ENCODE results near the gene CLIC1. TPM values are rescaled to one million over a fixed set of nuclear protein-coding genes. Genes with fewer than 3 reads are reported as not detected.

The CLIC1 gene
- total and polyA plus RNA-seq, 7 donors, result 172 to 668 (median 251) TPM

DNA sequence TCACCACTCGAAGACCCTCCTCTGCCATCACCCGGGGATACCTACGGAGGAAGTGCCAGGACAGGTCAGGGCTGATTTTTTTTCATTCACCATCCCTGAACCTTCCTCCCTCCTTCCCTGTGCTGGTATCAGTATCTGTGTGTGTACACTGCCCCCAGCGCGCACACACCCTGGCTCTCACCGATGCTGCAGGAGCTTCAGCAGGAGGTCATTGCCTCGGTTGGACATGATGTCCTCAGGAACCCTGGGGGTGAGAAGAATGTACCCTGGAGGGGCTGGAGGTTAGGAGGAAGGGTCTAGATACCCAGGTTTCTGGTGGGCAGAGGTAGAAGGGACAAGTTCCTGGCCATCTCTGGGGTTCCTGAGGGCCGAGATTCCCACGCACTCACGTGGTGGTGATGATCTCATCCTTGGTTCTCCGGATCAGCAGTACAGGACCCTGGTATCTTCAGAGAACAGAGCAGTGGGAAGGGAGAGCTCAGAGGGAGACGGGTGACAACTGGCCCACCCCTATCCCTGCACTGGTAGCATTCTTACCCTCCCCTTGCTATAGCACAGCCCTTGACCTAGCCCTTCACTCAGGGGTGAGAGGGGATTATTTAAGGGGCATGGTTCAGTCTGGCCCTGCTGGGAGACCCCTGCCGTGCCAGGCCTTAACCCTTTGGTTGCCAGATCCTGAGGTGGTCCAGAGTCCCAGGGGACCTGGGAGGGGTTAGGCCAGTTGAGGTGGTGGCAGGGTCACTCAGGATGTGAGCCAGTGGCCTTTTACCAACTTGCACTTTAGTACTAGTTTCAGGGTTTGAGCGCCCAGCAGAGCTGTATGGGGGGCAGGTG, 48.3 kb downstream of the CLIC1 start:
- Histone ChIP-seq H3K27ac (no peak overlapping the region), H3K4me1 (peaks cover 0 to 3% (median 0%) of the 10 kb centered on the region in 4 donors), H3K27me3 (no peaks in the 10 kb centered on the region), H3K9me3 (no peaks in the 10 kb centered on the region), H3K36me3 (peaks cover 53 to 77% (median 66%) of the 10 kb centered on the region in 4 donors), H3K4me3 (no peak overlapping the region)
- WGBS, 2 donors, result 88 to 91% methylated on average over 14 of the region's 14 CpGs
- no peak for DNase-seq
- intact Hi-C loops (cut with DNase I), result no loop called here
- no peak for TF ChIP-seq POLR2A (IDR thresholded peaks at IDR 0.05)
- no peak for TF ChIP-seq EP300 (IDR thresholded peaks at IDR 0.05)
- TF ChIP-seq, protein P1, sequence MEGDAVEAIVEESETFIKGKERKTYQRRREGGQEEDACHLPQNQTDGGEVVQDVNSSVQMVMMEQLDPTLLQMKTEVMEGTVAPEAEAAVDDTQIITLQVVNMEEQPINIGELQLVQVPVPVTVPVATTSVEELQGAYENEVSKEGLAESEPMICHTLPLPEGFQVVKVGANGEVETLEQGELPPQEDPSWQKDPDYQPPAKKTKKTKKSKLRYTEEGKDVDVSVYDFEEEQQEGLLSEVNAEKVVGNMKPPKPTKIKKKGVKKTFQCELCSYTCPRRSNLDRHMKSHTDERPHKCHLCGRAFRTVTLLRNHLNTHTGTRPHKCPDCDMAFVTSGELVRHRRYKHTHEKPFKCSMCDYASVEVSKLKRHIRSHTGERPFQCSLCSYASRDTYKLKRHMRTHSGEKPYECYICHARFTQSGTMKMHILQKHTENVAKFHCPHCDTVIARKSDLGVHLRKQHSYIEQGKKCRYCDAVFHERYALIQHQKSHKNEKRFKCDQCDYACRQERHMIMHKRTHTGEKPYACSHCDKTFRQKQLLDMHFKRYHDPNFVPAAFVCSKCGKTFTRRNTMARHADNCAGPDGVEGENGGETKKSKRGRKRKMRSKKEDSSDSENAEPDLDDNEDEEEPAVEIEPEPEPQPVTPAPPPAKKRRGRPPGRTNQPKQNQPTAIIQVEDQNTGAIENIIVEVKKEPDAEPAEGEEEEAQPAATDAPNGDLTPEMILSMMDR (IDR thresholded peaks at IDR 0.05), result no peak
- TF ChIP-seq POLR2AphosphoS5 (IDR thresholded peaks at IDR 0.05), result no peak

DNA sequence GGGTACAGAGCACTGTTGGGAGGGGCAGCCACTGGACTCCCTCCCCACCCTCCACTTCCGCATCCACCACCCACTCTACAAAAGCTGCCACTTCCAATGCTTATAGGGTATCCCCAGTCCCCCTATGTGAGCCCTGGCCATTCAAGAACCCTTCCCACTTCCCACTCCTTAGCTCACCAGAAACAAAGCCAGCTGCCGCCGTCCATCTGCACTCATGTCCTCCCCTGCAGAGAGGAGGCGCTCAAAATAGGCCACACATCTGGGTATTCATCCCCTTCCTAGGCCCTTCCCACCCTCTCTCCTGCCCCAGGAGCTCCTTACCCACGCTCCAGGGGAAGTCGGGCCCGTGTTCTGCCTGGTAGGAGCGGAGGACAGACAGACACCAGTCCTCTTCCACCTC, 49.0 kb downstream of the CLIC1 start:
- TF ChIP-seq POLR2A (IDR thresholded peaks at IDR 0.05) (no peak), EP300 (IDR thresholded peaks at IDR 0.05) (no peak), POLR2AphosphoS5 (IDR thresholded peaks at IDR 0.05) (no peak)
- TF ChIP-seq, protein P1 (IDR thresholded peaks at IDR 0.05), result no peak
- H3K36me3 ChIP-seq, result peaks cover 49 to 69% (median 60%) of the 10 kb centered on the region in 4 donors
- 87 to 93% methylated on average over 8 of the region's 8 CpGs for WGBS, 2 donors
- H3K27ac ChIP-seq, result no peak overlapping the region
- H3K9me3 ChIP-seq, result no peaks in the 10 kb centered on the region
- intact Hi-C loops (cut with DNase I), result no loop called here
- no peaks in the 10 kb centered on the region for H3K27me3 ChIP-seq
- H3K4me1 ChIP-seq, result peaks cover 0 to 4% (median 0%) of the 10 kb centered on the region in 4 donors
- H3K4me3 ChIP-seq, result no peak overlapping the region
- no peak for DNase-seq

DNA sequence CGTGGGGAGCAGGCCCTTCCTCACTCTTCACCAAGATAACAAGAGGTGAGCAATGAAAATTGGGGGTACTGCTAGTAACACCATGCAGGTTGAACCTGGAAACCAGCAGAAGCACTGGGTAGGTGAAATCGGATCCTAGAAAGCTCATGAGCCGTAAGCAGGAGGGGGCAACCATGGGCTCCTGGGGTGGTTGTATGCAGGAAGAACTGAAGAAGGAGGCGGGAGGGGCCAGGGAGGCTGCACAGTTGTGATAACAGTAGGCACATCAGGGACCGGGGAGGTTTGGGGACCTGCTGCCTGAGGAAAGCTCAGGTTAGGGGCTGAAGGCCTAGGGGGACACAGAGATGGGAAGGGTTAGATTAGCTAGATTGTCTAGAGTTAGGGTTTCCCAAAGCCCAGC, 49.8 kb downstream of the CLIC1 start:
- intact Hi-C loops (cut with DNase I), result no loop called here
- WGBS, 2 donors, result 86 to 92% methylated on average over 5 of the region's 5 CpGs
- no peaks in the 10 kb centered on the region for H3K27me3 ChIP-seq
- H3K4me1 ChIP-seq, result peaks cover 0 to 8% (median 2%) of the 10 kb centered on the region in 4 donors
- H3K9me3 ChIP-seq, result no peaks in the 10 kb centered on the region
- no peak overlapping the region for H3K27ac ChIP-seq
- peaks cover 43 to 61% (median 54%) of the 10 kb centered on the region in 4 donors for H3K36me3 ChIP-seq
- DNase-seq, result no peak
- TF ChIP-seq, protein P1 (IDR thresholded peaks at IDR 0.05), result no peak
- H3K4me3 ChIP-seq, result no peak overlapping the region

DNA sequence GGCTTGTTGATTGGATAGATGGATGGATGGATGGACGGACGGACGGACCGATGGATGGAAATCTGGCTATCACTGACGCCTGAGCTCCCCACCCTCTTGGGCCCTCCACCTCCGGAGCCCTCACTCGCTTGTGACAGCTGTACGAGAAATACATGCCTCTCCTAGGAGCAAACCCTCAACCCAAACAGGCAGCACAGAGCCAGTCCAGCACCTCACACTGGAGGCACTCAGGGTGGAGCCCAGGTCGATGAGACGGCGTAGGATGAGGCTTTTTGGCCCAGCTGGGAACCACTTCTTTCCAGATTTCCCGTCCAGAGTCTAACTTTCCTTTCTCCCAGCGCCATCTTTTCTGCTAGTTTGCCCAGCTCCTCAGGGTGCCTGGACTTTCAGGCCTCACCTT, 52.7 kb downstream of the CLIC1 start:
- intact Hi-C loops (cut with DNase I), result loop anchor here (5.0 kb wide), 2 partner anchors 44 to 269 kb away; partner anchors contain the start of gene DDAH2
- Histone ChIP-seq H3K4me3 (no peak overlapping the region), H3K36me3 (peaks cover 23 to 32% (median 26%) of the 10 kb centered on the region in 4 donors), H3K27me3 (no peaks in the 10 kb centered on the region), H3K27ac (no peak overlapping the region), H3K9me3 (no peaks in the 10 kb centered on the region), H3K4me1 (peaks cover 0 to 21% (median 13%) of the 10 kb centered on the region in 4 donors)
- DNase-seq, result no peak
- TF ChIP-seq EP300 (IDR thresholded peaks at IDR 0.05) (no peak), POLR2AphosphoS5 (IDR thresholded peaks at IDR 0.05) (no peak), POLR2A (IDR thresholded peaks at IDR 0.05) (no peak)
- TF ChIP-seq, protein P1 (IDR thresholded peaks at IDR 0.05), result no peak
- WGBS, 2 donors, result 78 to 80% methylated on average over 13 of the region's 13 CpGs

Data from sigmoid colon (tissue), 7 donors.